ENCODE measurements around the gene BLNK. TPM values are rescaled to one million over a fixed set of nuclear protein-coding genes. Genes with fewer than 3 reads are reported as not detected.
"Not testable (repeated sequence)": the region's sequence is repeated elsewhere in the genome, so short reads cannot be mapped to it uniquely, and the experiment has no call there.

The BLNK gene
- polyA plus RNA-seq (ENCODE audit: insufficient read length) = 3.4 TPM

- DNase-seq = peak; percentile 36
These were observed at the start of gene BLNK for GRCh38 chr10:96271016-96271815. Gene BLNK (minus strand): TSS chr10:96271569. CDS start chr10:96271398, 171 bp downstream.

DNA sequence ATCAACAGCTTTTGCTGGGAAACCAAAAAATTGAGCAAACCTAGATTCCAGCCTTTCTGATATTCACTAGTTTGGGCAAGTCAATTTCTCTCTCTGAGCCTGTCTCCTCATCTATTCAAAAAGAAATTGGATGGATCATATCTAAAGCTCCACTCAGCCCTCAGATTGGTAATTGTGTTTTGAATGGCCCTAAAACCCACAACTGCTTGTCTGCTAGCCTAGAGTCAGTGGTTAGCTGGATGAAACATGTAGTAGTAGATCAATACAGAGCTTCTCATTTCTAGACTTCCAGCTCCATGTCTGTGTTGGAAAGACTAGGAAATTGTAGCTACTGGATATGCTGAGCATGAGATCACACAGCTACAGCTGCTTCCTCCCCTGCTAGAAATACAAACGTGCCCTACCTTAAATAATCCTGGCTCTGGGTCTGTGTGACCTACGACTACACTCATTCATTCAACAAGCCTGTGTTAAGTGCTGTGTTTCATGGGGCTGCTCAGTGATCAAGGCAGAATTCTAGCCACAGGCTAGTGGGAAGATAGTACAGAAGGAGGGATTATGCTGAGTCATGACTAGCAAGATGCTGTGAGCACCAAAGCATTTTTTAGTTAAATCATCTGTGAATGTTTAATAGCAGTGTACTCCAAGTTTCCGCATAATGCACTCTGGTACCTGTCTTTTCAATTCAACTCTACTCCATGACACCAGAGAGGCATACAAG lies 48.5 kb upstream of the BLNK start:
- DNase-seq = no peak

- DNase-seq = no peak
These were observed 45.9 kb upstream of the BLNK start for GRCh38 chr10:96317067-96317833.

GRCh38 chr10:96313344-96313743 lies 42.0 kb upstream of the BLNK start:
- DNase-seq = no peak

DNA sequence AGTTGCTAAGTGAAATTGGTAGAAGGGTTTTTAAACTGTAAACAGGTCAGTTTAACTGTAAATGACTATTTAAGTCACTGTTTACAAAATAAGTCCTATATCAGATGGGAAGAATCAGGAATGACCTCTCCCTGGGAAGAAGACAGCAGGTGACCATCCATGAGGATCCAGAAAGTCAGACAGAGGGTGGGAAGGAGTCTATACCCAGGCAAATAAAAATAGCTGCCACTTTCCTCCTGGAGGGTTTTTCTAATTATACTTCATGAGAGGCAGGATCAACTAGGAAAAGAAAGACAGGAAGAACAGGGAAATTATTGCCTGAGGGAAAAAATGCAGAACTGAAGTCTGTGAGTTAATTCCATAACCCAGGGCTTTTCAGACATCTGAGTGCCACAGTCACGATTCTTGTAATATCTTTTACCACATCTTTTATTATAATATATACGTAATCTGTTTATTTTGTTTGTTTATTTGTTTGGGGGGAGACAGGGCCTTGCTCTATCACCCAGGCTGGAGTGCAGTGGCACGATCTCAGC lies 39.9 kb upstream of the BLNK start:
- DNase-seq = no peak

DNA sequence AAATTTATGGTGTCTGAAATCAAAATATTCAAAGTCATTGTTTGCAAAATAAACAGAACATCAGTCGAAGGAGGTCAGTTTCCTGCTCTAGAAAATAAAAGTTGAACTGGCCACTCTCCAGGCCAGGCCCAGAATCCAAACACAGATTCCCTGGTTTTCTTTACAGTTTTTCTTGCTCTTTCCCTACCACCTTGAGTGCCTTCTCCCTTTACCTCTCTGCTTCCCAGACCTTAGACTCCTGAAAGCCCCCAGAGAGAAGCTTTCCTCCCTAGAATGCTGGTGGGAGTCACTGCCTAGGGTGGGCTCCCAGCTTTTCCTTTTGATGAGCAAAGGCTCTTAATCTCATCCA lies 38.9 kb upstream of the BLNK start:
- no peak for DNase-seq

DNA sequence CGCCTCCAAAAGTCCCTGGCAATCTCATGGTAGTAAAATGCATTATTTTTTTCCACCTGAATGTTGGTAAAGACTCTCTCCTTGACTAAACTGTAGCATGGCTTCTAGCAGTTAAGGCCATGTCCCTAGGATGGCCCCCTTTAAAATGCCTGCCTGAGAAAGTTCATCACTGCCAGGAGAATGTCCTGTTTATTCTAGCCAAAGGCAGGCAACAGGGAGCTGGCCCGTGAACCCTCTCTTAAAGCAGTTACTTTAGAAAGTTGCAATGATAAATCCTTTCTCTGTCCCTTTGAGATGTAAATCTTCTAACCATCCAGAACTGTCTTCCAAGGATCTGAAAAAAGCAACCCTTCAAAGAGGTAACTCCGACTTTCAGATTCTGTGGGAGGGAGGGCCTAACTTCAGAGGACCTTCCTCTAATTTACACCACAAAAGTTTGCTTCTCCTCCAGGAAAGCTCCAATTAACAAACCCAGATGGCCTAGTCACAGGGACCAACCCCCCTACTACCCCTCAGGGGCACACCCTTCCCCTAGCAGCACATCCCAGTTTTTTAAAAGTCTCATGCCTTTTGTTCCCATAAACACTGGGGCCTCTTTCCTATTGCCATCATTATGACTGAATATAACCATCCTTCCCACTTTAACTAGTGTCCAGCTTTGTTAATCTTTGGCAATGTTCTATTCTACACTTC lies 38.4 kb upstream of the BLNK start:
- no peak for DNase-seq

DNA sequence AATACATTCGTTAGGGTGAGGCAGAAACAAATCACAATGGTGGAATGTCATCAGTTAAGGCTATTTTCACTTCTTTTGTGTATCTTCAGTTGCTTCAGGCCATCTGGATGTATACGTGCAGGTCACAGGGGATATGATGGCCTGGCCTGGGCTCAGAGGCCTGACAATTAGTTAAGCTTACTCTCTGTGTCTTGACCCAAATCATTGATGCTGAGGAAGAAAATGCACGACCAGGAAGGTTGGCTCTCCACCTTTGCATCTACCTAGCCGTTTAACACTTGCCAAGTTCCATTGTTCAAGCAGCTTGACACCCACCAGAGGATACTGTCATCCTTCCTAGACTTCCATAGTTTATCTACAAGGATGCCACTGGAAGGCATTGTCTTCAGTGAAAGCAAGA lies 37.5 kb upstream of the BLNK start:
- DNase-seq = not testable (repeated sequence)

GRCh38 chr10:96306516-96306915 lies 35.1 kb upstream of the BLNK start:
- no peak for DNase-seq

DNA sequence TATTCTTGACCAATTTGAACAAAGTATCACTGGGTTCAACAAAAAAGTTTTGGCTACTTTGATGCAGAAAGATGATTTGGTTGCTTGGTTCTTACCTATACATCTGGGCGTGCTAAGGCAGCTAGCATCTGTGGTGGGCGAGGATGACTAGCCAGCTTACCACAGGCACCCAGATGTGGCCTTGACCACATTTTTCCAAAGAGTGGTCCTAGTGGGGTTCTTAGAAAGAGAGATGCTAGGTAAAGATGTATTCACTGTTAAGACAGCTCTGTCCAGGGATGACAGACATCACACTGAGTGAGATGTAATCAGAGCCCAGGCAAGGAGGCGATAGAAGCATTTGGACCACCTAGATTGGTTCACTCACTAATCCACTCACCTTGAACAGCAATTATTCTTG lies 33.6 kb upstream of the BLNK start:
- no peak for DNase-seq

DNA sequence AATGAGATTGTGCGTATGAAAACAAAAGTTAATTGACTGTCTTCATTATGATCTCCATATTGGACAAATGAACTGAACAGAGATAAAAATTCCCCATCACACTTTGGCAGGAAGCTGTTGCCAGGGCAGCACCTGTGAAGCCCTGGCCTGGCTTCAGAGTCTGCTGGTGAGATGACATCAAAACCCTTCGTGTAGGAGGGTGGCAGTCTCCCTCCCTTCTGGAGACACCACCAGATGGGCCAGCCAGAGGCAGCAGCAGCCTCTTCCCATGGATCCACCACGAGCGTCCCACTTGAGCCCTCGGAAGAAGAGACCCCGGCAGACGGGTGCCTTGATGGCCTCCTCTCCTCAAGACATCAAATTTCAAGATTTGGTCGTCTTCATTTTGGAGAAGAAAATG lies 32.9 kb upstream of the BLNK start, which contains the start of gene DNTT:
Gene DNTT, plus strand, starts transcription at position 205 of the 400 bp plus-strand sequence. Its CDS starts 64 bp downstream, at position 269.
- DNase-seq = no peak

- no peak for DNase-seq
These were observed 30.2 kb upstream of the BLNK start for GRCh38 chr10:96301616-96302015.

GRCh38 chr10:96299383-96299782 lies 28.0 kb upstream of the BLNK start:
- no peak for DNase-seq

DNA sequence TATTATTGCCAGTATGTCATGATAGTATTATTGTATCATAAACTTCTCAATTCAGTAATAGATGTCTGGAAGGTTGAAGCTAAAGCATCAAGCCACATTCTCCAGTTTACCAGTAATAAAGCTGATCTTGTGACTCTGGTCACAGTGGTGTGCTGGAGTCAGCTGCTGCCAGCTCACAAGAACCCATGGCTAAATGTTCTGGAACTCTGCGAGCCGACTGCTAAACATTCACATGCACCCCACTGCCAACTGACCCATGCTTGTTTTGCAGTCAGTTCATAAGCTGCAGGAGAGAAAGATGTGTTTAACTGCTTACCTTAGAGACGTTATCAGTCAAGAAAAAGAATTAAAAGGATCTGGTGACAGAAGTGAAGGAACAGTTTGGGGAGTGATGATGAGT lies 27.0 kb upstream of the BLNK start:
- DNase-seq = no peak

DNA sequence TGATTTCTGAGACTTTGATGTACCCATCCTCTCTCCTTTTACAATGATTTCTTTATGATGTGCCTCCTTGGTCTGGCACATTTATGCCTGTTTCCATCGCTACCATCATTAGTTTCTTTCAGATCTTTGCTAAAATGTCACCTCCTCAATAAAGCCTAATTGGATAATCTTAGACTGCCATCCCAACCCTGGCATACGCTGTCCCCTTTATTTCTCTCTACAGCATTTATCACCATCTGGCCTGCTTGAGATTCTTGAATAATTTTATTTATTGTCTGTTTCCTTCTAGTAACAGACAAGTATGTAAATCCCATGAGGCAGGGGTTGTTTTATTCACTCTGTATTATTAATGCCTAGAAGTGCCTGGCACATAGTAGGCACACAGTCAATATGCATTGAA lies 26.1 kb upstream of the BLNK start:
- DNase-seq = no peak

DNA sequence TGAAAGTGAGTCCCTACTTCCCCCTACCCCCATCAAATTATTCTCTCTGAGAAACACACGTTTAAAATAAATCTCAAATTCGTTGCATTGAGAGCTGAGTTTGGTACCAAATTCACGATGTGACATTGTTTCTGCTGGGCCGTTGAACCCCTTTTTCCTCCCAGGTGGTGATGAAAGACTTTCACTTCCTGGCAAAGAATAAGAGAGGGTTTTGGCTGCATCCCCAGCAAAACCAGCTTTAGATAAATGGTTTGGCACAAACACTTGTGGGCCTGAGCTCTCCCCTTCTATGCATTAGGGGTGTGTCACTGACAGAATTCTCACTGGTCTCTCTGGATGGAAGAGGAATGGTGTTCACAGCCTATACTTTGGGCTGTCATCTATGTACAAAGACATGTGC lies 24.1 kb upstream of the BLNK start:
- no peak for DNase-seq

GRCh38 chr10:96292971-96293920 lies 21.9 kb upstream of the BLNK start:
- DNase-seq = no peak

DNA sequence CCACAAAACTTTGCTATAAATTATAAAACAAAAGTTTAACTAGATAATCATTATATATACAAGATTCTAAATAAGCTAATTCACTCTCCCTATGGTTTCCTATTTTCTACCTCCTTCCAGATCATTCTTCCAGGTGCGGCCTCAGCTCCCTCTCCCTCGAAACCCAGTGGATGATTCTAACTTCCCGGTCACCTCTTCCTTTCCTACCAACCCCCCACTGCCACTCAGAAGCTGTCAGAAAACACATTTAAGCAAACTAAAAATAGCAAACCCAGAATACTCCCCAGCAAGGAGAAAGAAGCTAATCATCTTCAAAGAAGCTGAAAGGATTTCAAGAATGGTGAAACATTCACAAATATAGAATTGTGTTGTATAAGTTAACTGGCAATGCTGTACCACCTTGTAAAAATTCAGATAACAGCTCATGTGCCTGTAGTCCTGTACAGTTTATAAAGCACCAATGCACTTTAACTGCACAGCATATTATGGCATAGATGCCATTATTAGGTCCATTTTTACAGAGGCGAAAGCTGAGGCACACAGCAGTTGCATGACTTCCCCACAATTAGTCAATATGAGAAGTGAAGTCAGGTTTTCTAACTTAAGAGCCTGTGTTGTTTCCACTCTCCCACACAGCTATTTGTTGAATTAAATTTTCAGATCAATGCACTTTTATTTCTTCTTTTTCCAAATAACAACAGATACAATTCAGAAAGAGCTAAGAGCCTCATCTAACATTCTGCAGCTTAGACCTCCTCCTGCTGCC lies 19.2 kb upstream of the BLNK start:
- no peak for DNase-seq

GRCh38 chr10:96289218-96289910 lies 18.0 kb upstream of the BLNK start:
- DNase-seq = no peak

DNA sequence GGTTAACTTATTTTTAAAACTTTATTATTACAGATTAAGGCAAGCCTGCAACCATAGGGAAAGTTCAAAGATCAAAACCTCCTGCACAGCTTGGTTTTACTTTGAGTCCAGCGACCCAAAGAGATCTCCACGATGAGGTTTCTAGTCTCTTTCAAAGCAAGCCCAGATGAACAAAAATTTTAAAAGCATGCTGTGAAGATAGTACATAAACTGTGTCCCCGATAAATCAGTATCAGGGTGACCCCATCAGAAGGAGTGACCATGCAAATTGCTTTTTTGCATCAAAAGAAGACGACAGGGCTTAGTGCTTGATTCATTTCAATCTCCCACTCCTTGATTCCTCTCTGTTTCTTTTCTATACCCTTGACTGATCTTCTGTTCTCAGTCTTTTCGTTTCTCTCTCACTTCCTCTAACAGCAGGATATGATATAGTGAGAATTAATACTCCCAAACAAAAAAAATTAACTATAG lies 16.8 kb upstream of the BLNK start:
- DNase-seq = no peak
